Measurements from ENCODE around the gene GIGYF2.
"Not testable (repeated sequence)": the region's sequence is repeated elsewhere in the genome, so short reads cannot be mapped to it uniquely, and the experiment has no call there.

The GIGYF2 gene

DNA sequence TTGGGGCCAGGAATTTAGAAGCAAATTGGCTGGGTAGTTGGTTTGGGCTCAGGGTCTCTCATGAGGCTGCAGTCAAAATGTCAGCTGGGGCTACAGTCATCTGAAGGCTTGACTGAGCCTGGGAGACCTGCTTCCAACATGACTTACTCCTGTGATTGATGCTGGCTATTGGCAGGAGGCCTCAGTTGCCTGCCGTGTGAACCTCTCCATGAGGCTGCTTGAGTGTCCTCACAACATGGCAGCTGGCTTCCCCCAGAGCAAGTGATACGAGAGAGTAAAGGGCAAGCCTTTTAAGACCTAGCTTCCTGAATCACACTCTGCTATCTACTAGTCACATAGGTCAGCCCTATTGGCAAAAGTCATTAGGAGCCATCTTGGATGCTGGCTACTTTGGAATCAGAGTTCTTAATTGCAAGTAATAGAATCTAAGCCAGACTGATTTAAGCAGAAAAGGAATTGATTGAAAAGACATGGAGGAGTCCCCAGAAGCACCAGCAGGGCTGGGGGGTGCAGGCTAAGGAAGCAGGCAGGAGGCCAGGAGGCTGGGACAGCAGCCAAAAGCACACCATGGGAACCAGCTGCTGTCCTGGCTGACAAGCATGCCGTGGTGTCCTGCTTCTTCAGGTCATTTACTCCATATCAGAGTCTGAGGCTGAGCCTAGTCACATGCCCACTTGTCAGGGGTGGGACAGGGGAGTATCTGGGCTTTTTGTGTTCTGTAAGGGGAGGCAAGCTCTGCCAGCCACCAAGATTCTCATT, 7.8 kb upstream of the GIGYF2 start:
- DNase-seq: no peak

DNA sequence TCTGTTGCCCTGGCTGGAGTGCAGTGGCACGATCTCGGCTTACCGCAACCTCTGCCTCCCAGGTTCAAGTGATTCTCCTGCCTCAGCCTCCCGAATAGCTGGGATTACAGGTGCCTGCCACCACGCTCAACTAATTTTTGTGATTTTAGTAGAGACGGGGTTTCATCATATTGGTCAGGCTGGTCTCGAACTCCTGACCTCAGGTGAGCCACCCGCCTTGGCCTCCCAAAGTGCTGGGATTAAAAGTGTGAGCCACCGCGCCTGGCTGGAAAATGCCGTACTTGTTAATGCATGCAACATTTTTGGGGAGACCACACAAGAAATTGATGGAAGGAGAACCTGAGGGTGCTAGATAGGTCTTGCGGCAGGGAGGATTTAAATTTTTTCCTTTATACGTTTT, 6.0 kb upstream of the GIGYF2 start:
- not testable (repeated sequence) for DNase-seq

DNA sequence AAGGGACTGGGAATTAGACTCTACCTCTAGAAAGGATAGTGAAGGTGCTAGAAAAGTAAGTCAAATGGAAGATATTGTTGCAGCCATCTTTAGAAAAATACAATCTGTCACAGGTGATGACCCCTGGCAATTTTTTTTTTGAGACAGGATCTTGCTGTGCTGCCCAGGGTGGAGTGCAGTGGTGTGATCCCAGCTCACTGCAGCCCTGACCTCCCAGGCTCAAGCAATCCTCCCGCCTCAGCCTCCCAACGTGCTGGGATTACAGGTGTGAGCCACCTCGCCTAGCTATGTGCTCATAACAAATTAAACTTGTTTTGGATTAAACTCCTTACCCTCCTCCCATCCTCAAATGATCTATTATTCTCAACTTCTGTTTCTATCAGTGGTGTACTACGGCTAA, 3.8 kb upstream of the GIGYF2 start:
- no peak for DNase-seq

DNA sequence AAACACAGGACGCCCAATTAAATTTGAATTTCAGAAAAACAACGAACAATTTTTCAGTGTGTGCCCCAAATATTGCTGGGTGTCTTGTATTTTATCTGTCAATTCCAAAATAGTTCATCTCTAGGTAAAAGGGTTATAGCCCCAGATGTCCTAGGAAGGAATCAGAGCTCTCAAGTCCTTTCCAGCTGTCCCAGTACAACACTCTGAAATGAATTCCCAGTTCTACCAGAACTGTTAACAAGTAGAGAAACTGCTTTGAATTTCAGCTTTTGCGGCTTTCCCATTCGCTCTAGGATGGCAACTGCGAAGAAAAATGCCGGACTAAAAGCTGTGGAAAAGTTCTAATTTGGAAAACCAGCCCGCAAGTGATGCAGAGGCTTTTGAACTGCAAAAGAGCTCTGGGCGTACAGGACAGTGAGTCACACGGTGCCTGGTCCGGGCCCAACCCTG, 497 bp upstream of the GIGYF2 start:
- no peak for DNase-seq

DNA sequence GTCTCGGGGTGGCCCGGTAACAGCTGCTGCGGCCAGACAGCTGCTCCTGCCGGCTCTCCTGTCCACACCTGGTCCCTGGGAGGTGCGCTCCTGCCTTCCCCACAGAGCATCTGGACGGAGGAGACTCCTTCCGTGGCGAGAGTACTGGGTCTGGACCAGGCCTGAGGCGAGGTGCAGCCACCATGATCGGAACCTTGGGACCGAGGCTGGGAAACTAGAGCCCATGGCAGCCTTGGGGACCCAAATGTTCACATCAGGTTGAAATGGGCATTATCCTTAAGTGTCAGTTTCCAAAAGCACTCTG, 628 bp downstream of the GIGYF2 start:
- no peak for DNase-seq

DNA sequence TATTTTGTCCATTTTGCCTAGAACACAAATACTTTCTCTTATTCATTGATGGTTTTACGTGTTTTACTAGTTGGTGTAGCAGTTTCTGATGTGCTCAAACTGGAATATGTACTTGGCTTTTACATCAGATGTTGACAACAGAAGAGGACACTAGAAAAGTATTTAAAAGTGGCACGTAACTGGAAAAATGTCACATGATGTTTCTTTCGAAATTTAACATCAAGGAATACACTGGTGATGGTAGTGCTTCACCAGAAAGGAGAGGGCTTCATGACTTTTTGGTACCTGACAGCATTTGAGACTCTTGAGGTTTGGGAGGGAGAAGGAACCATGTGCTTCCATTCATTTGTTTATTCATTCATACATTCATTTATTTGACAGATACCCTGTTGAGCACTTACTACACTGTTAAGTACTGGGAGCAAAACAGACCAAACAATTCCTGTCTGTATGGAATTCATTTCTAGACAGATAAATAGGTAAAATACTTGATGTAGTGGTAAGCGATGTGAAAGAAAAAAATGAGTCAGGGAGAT, 1.5 kb downstream of the GIGYF2 start:
- no peak for DNase-seq

DNA sequence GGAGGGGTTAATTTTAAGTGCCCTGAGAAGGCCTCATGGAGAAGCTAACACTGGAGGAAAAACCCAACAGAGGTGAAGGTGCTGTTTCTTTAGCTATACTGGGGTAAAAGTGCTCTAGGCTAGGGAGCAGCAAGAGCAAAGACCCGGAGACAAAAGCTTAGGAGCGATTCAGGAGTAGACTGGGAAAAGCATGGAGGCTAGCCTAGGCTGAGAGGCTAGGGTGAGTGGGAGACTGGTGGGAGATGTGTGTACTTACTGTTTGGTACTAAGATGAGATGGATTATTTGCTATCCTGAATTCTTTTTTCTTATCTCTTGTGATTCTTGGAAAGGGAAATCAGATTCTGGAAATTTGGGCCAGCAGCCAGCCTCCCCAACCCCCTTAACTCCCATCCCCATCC, 2.0 kb downstream of the GIGYF2 start:
- no peak for DNase-seq

DNA sequence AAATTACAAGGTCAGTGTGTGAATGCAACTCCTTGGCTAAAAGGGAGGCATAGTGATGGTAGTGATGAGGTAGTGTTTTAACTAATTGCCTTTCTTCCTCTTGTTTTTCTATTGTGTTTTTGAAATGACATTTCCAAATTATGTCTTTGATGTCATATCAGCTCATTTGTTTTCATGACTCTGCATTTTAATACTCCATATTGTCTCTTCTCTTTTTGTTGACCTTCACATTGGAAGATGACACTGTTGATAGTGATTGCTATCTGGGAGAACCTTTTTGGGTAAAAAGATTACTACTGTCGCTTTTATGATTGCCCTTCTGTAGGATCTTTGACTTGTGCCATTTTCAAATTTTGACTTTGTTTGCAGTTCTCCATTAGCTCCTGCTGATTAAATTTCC, 3.0 kb downstream of the GIGYF2 start:
- DNase-seq: no peak

DNA sequence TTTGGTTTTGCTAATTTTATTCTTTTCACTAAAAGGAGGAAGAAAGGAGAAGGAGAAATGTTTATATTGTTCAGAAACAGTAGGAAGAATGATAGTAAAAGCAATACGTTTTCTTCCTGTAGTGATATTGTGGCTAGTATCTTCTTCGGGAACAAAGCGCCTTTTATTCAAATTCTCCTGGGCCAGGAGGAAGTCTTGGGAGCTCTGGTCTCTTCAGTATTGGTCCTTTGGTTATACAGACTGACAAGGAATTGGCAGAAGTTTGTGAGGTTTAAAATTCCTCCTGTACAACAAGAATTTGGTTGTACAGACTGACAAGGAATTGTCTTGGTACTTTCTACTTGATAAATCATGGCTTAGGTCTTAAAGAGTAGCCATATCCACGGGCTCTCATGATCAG, 9.9 kb downstream of the GIGYF2 start:
- DNase-seq: no peak

DNA sequence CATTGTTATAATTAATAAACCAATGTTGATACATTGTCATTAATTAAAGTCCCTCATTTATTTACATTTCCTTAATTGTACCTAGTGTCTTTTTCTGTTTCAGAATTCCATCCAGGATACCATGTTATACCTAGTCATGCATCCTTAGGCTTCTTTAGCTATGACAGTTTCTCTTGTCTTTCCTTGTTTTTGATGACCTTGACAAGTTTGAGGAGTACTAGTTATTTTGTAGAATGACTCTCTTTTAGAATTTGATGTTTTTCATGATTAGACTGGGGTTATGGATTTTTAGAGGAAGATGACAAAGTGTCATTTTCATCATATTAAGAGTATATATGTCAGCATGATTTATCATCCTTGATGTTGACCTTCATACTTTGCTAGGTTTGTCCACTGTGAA, 16.4 kb downstream of the GIGYF2 start:
- DNase-seq: no peak

DNA sequence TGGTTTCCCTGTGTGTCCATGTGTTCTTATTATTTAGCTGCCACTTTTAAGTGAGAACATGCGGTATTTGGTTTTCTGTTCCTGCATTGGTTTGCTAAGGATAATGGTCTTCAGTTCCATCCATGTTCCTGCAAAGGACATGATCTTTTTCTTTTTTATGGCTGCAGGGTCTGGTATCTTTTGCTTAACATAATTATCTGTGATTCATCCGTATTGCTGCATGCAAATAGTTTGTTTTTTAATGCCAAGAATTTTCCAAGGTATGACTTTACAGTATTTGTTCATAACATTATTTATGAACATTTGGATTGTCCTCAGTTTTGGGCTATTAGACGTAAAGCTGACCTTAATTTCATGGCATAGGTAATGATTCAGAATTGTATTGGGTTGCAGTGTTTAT, 17.8 kb downstream of the GIGYF2 start:
- no peak for DNase-seq

DNA sequence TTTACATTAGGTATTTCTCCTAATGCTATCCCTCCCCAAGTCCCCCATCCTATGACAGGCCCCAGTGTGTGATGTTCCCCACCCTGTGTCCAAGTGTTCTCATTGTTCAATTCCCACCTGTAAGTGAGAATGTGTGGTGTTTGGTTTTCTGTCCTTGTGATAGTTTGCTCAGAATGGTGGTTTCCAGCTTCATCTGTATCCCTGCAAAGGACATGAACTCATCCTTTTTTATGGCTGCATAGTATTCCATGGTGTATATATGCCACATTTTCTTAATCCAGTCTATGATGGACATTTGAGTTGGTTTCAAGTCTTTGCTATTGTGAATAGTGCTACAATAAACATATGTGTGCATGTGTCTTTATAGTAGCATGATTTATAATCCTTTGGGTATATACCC, 22.9 kb downstream of the GIGYF2 start:
- not testable (repeated sequence) for DNase-seq

DNA sequence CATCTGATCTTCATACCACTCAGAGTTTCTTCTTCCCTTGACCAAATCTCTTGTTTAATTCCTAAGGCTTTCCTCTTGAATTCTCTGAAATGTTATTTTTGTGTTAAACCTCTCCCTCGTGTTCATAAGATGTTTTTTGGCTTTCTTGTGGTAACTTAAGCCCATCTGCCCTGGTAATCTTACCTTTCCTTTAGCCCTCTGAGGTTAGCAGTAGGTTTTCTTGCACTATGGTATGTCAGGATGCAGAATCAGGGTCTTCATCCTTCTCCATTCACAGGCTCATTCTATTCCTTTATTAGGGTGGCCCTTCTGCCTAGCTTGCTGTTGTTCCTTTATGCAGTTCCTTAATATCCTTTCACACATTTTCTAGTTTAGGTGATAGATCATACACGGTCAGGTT, 24.1 kb downstream of the GIGYF2 start:
- no peak for DNase-seq

DNA sequence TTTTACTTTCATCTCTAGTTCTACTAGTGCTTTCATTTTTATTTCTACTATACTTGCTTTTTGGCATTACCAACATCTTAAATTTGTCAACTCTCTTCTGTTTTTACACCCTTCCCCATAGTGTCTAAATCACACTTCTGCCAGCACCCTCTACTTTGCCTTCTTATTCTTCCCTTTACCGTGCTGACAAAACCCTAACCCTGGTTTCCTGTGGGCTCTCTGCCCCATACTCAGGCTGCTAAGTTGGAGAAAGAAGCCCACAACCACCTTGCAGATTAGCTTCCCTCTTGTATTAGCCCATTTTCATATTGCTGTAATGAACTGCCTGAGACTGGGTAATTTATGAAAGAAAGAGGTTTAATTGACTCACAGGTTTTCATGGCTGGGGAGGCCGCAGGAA, 24.8 kb downstream of the GIGYF2 start:
- DNase-seq: no peak

DNA sequence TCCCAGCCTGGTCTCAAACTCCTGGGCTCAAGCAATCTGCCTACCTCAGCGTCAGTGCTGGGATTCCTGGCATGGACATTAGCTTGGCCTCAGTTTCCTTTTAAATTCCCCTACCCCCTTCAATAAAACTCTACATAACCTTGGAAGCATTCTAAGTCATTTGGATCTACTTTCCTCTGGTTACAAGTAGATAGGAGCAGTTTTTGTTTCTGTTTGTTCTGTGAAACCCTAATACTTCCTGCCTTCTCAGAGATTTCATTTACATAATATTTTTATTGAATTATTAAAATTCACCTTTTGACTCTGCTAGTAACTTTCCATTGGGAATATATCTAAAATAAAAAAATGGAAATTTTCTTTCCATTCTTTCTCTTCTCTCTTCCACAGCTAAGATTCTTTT, 25.9 kb downstream of the GIGYF2 start:
- no peak for DNase-seq

DNA sequence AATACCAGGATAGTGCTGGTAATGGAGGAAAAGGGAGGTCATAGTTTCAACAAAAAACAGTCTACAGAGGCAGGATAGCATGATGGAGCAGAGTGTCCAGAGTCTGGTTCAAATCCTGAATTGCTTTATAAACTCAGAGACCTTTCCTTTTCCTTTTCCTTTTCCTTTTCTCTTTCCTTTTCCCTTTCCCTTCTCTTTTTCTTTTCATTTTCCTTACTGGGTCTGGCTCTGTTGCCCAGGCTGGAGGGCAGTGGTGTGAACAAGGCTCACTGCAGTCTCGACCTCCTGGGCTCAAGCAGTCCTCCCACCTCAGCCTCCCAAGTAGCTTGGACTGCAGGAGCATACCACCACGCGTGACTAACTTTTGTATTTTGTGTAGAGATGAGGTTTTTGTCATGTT, 31.7 kb downstream of the GIGYF2 start:
- no peak for DNase-seq

DNA sequence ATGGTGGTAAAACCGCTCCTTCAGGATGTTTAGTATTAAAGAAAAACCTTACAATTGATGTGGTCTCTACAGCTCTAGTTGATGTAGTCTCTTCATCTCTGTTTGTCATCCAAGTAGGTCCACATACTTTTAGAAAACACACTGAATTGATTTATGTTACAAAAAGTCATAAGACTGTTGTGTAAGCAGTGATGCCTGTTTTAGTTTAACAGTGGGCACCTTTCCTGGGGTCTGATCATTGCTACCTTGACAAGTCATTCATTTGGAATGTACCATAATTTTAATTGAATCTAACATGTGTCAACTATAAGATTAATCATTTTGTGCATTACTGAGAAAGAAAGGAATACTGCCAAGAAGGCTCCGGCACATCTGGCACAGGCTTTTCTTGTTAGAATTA, 34.3 kb downstream of the GIGYF2 start:
- DNase-seq: no peak

DNA sequence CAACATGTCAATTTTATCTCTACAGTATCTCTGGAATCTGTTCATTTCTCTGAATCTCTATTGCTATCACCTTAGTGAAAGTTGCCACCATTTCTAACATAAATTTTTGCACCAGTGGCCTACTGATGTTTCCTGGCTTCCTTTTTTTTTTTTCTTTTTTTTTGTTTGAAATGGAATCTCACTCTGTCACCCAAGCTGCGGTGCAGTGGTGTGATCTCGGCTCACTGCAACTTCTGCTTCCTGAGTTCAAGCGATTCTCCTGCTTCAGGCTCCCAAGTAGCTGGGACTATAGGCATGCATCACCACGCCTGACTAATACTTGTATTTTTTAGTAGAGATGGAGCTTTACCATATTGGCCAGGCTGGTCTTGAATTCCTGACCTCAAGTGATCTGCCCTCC, 44.2 kb downstream of the GIGYF2 start:
- no peak for DNase-seq

DNA sequence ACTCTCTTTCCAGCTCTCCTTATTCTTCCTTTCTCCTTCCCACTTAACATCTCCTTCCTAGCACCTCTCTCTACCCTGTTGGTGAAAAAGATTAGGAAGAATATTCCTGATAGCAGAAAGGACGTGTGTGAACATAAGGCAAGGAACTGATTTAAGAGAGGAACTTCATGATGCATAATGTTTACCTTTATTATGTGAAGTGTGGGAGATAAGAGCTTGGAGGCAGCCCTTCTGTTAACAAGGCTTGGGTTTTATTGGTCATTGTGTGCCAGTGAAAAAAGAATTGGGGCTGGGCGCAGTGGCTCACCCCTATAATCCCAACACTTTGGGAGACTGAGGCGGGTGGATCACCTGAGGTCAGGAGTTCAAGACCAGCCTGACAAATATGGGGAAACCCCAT, 44.8 kb downstream of the GIGYF2 start:
- DNase-seq: no peak

DNA sequence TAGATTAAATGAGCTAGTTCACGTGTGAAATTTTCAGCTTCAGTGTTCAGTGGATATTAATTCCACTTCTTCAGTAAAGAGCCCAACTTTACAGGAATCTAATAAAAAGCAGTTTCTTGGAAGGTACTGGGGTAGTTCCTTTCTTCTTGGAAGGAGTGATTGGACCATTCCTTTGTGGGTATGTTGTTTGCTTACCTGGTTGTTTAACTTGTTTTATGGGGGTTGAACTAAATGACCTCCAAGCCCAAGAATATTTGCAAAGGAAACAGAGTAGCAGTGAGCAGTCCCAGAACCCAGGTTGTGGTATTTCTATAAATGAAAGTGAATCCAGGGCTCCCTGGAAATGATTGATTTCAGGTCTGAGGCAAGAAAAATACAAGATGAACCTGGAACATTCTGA, 47.8 kb downstream of the GIGYF2 start:
- DNase-seq: no peak

DNA sequence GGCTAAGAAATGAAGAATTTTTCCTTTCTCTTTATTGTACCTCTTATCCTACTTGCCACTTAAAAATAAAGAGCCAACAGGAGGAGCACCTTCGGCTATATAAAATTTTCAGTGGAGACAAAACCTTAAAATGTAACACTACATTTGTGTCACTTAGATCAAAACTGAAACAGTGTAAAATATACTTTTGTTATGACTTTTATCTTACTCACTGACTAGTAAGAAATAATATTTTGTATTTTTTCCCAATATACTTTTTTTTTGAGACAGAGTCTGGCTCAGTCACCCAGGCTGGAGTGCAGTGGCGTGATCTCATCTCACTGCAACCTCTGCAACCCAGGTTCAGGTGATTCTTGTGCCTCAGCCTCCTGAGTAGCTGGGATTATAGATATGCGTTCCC, 50.9 kb downstream of the GIGYF2 start:
- no peak for DNase-seq

DNA sequence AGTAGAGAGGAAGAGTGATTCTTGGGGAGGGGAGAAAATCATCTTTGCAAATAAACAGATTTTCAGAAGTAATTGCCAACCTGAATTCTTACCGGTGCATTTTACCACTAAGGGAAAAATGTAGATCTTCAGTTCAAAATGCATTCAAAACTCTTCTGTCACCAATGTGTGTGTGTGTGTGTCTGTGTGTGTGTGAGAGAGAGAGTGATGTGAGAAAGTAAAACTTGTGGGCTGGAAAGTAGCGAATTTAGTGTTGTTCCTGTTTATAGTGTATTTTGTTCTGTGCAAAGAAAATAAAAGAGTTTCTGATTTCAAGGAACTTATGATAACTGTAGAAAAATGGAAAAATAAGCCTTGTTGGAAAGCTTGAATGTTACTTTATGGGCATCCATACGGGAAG, 52.2 kb downstream of the GIGYF2 start:
- DNase-seq: no peak

DNA sequence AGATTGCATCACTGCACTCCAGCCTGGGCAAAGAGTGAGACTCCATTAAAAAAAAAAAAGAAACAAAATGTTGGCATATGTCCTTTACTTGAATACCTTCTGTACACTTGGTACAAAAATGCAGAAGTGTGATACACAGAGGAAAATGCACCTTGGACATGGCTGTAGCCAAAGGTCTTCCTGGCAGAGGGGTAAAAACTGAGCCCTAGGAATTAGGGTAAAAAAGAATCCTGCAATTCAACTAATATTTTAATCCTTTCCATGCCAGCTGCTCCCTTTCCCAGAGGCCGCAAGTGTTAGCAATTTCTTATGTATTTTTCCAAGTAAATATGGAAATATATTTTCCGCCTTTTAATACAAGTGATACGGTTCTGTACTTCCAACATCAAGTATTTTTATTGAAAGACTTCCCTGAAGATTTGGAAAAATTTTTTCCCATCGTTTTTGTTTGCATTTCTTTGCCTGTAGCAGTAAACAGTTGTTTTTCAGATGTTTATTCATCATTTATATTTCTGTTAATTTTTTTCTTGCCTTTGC, 53.1 kb downstream of the GIGYF2 start:
- DNase-seq: no peak

DNA sequence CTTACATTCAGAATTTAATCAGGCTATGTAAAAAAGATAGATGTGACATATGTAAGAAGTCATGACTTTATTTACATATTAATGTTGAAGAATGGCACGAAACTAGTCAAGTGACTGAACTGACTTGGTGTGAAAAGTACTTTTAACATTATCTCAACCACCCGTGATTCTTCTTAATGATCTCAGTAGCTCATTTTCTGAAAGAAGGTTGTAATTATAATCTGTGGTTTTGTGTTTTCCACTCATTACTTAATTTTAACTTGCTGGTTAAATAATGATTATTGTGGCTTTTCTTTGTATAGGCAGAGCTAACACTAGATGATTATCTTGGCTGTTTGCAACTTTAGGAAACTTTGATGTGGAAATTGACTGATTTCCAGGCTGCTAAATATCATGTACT, 60.8 kb downstream of the GIGYF2 start:
- no peak for DNase-seq

DNA sequence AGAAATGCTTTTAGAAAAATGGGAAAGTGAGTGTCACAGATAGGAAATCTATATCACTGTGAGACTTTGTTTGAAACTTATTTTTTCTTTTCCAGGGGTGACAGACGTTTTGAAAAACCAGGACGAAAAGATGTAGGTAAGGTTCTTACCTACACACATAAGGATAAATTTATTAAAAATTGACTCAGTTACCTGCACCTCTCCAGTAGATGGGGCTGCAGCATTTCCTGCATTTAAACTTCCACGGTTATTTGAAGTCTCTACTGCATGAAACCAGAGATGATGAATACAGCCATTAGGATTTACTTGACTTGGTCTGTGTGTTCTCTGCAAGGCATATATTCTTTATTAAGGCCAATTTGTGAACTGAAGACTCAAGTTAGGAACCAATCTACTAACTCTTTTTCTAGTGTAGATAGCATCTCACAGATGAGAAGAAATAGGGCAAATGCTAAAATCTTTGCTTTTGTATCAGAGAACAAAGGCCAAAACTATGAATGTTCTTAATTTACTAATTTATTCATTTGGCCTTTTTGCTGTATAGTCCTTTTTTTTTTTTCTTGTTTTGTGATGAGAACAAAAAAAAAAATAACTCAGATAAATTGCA, 64.3 kb downstream of the GIGYF2 start:
- no peak for DNase-seq

Measured in T-helper 9 cell (primary cell).